GM18511 (cell line): Measurements from ENCODE around the gene OGA.
"Not testable (repeated sequence)": the region's sequence is repeated elsewhere in the genome, so short reads cannot be mapped to it uniquely, and the experiment has no call there.

Experiments used
- ATAC-seq: cut with Tn5 transposase; IDR thresholded peaks from one replicate; pipeline ENCODE4 v1.9.1; 2021; ENCODE audit warnings: mild to moderate bottlenecking, moderate library complexity; ENCODE audit not compliant: unreplicated experiment

The OGA gene

DNA sequence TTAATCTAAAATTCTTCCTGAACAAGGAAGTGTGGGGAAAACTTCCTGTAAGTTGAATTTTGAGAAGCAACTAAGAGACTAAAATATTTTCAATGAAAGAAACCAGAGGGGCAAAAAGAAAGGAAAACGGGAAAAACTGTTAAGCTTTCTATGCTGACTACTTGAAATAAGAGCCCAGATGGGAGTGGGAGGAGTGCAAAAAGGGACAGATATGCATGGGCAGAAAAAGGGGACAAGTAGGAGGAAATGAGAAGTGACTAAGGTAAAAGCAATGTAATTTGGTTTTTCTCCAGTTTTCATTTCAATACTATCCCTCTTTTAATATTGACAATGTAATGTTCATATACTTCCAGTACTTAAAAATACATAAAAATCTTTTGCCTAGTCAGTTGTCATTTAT, 11.1 kb downstream of the OGA start:
- ATAC-seq: no peak

- ATAC-seq: no peak
Observed at GRCh38 chr10:101803511-101803910, 14.7 kb downstream of the OGA start.

DNA sequence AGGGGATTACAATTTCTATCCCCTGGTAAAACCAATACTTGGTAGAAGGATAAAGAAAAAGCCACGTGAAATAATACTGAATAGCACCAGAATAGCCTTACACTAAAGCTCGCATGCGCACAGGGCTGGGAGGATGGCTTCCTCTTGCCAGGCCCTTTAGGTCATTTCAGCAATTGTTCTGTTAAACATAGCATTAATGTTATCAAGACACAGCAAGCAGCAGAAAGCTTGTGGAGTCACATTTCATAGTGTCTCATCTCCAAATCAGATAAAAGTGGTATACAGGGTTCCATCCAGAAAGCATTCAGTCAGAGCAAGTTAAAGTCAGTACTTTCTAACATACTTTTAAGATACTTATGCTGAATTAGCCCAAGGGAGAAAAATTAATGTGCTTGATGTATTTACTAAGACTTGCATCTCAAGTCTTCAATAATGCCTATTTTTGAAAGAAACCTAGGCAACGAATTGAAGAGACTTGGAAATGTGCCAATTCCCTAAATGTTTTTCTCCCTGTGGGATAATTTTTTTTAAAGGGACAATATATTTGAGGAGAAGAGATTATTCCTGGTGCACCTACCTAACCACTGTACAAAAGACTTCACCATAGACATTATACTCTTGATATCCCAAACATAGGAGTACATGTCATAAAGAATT, 20.7 kb downstream of the OGA start:
- no peak for ATAC-seq

GRCh38 chr10:101793526-101793925, 24.7 kb downstream of the OGA start:
- no peak for ATAC-seq

DNA sequence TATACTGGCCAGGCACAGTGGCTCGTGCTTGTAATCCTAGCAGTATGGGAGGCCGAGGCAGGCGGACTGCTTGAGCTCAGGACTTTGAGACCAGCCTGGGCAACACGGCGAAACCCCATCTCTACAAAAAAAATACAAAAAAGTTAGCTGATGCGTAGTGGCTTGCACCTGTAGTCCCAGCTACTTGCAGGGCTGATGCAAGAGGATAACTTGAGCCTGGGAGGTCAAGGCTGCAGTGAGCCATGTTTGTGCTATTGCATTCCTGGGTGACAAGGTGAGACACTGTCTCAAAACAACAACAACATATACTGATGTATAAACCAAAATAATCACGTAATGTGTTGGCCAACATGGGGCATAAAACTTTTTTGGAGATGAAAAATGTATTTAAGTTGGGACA, 28.6 kb downstream of the OGA start:
- ATAC-seq: no peak

DNA sequence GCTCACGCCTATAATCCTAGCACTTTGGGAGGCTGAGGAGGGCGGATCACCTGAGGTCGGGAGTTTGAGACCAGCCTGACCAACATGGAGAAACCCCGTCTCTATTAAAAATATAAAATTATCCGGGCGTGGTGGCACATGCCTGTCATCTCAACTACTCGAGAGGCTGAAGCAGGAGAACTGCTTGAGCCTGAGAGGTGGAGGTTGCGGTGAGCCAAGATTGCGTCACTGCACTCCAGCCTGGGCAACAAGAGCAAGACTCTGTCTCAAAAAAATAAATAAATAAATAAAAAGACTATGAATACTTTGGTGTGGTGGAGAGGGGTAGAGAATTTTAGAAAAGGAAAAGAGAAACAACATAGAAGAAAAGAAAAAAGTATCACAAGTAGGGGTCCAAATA, 29.0 kb downstream of the OGA start:
- not testable (repeated sequence) for ATAC-seq

DNA sequence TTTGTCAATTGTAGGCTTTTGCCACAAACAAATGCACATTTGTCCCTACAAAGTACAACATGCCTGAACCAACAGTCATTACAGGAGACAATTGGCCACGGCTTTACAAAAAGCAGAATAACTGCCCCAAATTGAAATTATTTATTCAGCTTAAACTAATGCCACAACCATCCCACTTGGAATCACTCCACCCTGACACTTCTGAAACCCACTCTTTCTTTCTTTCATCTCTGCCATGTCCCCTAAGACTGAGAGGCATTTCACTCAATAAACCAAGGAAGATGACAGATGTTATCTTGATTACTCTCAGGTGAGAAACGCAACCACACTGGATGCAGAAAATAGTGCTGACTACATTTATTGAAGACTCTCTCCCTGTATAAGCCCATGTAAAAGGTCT, 32.4 kb downstream of the OGA start:
- ATAC-seq: no peak

DNA sequence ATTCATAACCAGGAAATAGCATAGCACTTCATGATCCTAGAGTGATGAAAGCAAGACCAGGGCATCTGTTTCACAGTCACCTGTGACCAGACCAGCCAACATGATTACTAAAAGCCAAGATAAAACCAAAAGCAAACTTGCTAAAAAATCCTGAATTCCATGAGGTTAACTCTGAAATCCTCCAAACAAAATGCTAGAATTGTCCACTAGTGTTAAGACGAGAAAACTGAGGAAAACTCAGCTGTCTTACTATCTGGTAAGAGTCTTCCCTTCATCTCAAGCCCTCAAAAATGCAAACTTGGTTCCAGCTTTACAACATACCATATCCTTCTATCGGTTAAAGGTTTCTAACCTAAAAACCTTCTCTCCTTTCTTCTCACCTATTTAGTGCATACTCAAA, 33.7 kb downstream of the OGA start:
- no peak for ATAC-seq

- no peak for ATAC-seq
Observed at GRCh38 chr10:101783736-101784118, 34.5 kb downstream of the OGA start.

DNA sequence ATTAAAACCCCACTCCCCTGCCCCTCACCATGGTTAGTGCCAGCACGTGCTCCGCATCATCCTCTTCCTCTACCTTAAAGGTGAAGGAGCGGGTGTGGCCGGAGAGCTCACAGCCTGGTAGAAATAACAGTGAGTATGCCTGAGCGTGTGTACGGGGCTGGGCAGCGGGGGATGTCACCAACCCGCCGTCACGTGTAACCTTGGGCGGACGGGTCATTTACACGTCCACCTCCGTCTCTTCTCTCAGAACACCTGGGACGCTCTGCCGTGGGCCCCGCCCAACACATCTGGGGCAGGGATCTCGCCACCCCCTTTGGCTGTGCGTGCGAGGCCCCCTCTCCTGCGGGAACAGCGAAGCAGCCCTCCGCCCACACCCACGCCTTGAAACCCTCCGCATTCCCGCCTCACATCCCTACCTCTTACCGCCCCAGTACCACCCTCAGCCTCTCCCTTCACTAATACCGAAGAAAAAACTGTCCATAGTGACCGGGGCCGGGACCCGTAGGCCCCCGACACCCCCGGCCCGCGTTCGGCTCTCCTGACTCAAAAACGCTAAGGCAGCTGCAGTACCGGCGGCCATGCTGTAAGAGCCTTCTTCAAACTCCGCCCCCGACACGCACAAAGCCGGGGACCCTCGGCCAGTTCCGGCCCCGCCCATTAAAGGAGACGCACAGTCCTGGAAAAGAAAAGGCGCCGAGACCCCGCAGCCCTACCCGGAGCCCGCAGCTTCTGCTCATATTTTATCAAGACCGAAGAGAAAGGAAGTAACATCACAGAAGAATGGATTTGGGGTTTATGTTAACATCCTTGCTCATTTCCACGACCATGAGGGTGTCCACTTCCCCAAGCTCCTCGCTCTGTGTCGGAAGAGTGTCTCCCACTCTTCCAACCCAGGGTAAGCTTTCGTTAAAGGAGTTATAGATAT, 35.2 kb downstream of the OGA start, which contains the start of gene NPM3:
Gene NPM3, minus strand, starts transcription at position 636 of the 925 bp plus-strand sequence. Its CDS starts 56 bp downstream, at position 580.
- peak; percentile 69 for ATAC-seq

DNA sequence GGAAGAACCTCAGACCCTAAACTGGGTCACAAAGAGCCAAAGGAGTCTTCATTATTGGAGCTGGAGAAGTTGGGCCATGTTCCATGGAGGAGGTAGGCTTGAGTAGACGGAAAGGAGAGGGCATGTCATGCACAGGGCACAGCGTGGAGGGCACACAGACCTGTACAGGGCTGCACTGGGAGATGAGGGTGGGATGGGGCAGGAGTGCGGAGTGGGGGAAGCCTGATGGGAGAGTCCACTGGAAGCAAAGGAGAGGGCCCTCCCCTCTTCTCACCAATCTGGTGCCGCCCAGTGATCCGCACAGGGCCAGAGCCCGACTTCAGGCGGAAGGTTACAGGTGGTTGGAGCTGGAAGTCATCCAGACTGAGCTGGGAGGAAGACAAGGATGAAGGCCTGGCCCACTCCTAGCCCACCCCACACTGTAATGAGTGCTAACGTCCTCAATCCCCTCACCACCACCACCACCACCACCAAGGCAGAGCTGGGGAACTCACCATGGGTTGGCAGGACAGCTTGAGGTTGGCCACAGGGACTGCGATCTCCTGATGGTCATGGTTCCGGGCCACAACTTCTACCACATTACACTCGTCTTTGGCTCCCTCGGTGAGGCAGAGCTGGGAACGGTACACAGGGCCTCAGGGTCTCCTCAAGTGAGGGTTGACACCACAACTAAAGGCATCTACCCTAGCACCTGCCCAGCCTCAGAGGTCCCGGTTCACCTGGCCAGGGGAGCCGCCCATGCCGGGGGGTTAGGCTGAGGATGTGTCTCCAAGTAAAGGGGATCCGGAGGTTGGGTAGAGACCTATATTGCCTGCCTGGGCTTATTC, 36.0 kb downstream of the OGA start:
- ATAC-seq: no peak

DNA sequence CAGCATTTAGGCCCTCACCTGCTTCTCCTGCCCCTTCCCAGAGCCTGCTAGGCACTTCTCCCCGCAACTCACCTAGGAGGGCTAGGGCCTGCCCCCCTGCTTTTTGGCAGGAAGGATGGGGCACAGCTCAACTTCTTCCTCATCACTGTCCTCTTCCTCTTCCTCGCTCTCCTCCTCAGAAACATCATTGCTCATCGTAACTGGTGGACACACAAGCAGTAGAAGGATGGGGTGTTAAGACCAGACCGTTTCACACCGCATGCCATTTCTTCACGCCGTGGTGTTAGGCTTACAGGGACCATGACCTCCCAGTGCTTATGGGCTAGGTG, 36.6 kb downstream of the OGA start:
- ATAC-seq: no peak

DNA sequence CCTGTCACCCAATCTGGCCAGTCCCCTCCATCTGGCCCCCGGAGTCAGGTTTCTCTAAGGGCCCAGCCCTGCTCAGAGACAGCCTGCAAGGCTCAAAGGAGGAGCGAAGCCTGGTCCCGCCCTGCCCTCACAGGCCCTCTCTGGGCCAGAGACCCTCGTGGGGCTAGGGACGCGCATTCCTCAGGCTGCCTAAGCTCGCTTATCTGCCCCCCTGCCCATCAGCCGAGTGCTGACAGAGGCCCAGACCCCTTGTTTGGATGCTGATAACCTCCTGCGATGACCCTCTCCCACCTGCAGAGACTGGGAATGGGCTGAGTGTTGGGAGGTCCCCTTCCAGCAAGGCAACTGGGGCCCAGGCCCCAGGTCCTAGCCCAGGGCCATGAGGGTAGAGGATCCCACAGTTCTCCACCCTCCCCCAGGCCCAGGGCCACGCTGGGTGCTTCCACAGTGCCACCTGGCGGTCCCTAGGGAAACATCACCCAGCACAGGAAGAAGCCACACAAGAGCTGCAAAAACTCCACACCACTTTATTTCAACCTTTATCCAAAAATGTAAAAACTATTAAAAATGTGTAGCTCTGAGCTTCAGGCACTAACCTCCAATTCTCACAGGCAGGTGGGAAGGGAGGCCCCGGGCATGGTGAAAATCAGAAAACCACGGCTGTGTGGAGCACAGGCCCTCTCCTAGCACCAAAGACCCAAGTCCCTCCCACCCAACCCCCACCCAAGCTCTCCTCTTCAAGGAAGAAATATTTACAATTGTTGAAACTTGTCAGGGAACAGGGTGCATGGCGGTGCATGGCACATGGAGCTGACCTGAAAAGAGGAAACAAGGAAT, 37.2 kb downstream of the OGA start:
- peak; percentile 46 for ATAC-seq

DNA sequence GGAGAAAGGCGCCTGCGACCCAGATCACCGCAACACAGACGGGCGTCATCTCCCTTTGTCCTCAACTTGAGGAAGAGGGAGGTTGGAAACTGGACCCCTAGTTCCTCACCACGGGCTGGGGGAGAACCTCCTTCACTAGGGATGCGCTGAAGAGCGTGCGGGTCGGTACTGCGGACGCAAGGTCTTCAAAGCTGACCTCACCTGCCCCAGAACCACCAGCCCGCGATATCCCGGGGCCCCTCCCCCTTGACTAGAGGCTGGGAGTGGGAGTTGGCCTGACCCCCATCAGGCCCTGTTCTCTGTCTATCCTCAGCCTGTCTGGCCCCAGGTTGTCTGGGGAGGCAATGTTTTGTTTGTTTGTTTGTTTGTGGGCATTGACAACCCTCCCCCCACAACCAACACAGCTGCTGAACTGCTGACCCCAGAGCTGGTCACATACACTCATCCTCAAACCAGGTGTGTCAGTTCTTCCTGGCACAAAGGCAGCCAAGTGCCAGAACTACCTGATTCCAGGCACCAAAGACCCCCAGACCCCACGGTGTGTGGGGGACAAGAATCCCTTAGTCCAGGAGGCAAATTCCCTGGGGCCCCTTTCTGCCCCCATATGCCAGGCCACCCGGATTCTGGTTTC, 37.9 kb downstream of the OGA start:
- ATAC-seq: no peak

- ATAC-seq: peak; percentile 48
Observed at GRCh38 chr10:101779544-101780186, 38.6 kb downstream of the OGA start.

DNA sequence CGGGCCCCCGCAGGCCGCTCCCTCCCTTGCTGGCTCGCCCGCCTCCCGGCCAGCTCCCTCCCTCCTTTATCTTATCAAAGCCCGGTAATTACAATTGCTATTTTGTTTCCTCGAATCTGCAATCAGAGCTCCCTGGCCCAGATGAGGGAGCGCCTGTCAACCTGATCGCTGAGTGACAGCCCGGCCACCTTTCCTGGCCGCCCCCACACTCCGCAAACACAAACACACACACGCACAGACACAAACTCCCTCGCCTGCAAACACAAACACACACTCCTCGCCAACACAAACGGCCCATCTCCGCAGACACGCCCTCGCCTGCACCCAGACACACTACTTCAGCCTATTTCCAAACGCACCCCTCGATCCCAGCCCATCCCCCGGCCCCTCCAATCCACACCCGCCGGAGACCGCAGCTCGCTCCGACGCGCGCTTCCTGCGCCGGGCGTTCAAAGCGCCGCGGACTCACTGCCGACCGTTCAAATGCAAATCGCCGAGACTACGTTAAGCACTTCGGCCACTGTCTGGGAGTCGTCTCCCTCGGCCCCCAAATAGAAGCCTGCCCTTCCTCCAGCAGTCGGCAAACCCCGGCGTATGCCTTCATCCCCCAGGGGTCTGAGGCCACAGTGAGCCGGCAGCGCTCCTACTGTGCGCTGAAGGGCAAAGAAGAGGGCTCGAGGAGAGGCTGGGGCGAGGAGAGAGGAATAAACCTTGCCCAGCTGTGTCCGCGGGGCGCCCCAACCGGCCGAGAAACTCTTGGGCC, 39.3 kb downstream of the OGA start:
- ATAC-seq: no peak

DNA sequence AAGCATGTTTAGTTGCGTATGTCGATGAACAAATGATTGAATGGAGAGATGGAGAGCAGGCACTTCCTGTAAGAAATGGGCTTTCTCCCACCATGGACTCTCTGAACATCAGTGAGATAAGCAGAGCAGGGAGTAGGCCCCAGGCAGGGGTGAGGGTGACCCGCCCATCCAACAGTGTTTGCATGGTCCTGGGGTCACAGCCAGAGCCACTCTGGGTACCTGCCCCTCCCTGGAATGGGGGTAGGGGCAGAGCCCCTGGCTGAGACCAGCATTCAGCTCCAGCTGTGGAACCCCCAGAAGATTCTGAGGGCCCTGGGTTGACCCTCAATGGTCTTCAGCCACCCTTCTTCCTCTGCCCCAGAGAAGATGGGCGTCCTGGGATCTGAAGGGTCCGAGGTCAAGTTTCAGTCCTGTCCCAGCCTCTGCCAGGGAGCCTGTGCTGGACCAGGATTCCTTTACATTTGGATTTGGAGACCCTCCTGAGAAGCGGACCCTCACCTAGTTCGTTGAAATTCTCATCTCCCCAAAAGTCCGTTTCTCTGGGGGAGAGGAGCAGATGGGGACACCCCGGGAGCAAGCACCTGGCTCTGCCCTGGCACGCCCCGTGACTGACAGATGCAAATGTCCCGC, 40.0 kb downstream of the OGA start:
- ATAC-seq: no peak

- ATAC-seq: no peak
Observed at GRCh38 chr10:101777619-101778145, 40.6 kb downstream of the OGA start.
